ENCODE results near the gene SH3PXD2A.

GRCh38 chr10:103547391-103547946 lies 307.9 kb downstream of the SH3PXD2A start:
- TF ChIP-seq POLR2A (IDR thresholded peaks at IDR 0.05): no peak
- TF ChIP-seq CTCF (IDR thresholded peaks at IDR 0.05): no peak
- no peak for TF ChIP-seq POLR2AphosphoS5 (IDR thresholded peaks at IDR 0.05)
